Activated naive CD4-positive, alpha-beta T cell treated with anti-CD3 and anti-CD28 coated beads, Interleukin-2, amount 50 U/mL, for 72 hours (primary cell): Measurements from ENCODE around the gene CREBRF. TPM values are rescaled to one million over a fixed set of nuclear protein-coding genes. Genes with fewer than 3 reads are reported as not detected.

Experiments
- ATAC-seq, 2 donors: fragments of 150-1000 bp; cut with Tn5 transposase; 2 replicates each; pipeline ENCODE4 v1.10.0; 2021; ENCODE audit warnings: mild to moderate bottlenecking in 2 of 2, moderate library complexity in 2 of 2
- DNase-seq, 2 donors: peaks; one replicate each; pipeline ENCODE4 v3.0.0; 2021 to 2022; ENCODE audit warnings: low spot score in 2 of 2
- H3K27ac Mint-ChIP-seq, 2 donors: one replicate each; pipeline ENCODE4 v1.8.0; 2022; ENCODE audit warnings: mild to moderate bottlenecking in 2 of 2, mixed read lengths in 2 of 2
- H3K36me3 Mint-ChIP-seq, 2 donors: one replicate each; pipeline ENCODE4 v1.8.0; 2022; ENCODE audit warnings: mixed read lengths in 2 of 2
- H3K9me3 Mint-ChIP-seq, 2 donors: one replicate each; pipeline ENCODE4 v1.8.0; 2022; ENCODE audit warnings: mixed read lengths in 2 of 2
- total RNA-seq, 2 donors: library from RNA; stranded (reverse); gene quantifications; one replicate each; pipeline ENCODE4 v1.2.3, GENCODE V29; 2022

The CREBRF gene
- total RNA-seq, 2 donors from 2014 or later = 12.7 to 39.6 TPM

DNA sequence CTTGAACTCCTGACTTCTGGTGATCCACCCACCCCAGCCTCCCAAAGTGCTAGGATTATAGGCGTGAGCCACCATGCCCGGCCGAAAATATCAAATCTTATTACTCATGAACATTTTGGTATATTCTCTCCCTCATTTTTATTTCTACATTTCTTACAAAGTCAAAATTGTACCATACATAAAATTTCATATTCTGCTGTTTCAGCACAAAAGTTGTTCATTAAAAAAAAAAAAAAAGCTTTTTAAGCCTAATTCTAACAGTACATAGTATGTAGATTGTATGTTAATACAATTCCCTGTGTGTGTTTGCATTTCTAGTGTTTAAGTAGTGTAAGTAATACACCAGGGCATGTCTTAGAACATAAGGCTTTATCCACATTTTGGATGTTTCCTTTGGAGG is 103.1 kb downstream of the CREBRF start:
- DNase-seq (no peak), ATAC-seq (no peak)
- Mint-ChIP-seq H3K36me3 (peaks cover 0 to under 1% of the 10 kb centered on the region in 2 donors), H3K9me3 (no peaks in the 10 kb centered on the region), H3K27ac (no peak overlapping the region)

- ATAC-seq = no peak
- Mint-ChIP-seq H3K9me3 (no peaks in the 10 kb centered on the region), H3K36me3 (no peaks in the 10 kb centered on the region), H3K27ac (peak overlapping the region in 1 of 2 donors; percentile 33)
- DNase-seq = no peak
Measured at GRCh38 chr5:173161148-173161547, 105.0 kb downstream of the CREBRF start.

DNA sequence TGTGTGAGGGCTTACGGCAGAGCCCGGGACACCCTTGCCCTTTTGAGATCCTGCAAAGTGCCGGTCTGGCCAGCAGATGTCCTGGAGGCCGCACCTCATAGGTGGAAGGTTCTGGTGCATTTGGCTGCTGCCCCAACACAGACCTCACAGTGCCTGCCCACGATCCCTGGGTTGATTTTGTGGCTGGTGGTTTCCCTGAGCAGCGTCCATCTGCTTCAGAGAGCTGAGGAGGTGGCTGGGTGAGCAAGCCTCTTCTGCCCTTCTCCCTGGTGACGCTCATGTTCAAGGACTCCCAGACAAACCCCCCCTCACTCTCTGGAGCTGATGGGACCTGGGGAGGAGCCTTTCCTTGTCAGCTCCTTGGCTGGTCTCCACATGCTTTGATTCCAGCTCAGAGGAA is 107.1 kb downstream of the CREBRF start:
- DNase-seq (no peak), ATAC-seq (no peak)
- Mint-ChIP-seq H3K9me3 (no peaks in the 10 kb centered on the region), H3K27ac (no peak overlapping the region), H3K36me3 (no peaks in the 10 kb centered on the region)

GRCh38 chr5:173165177-173166016 is 109.2 kb downstream of the CREBRF start:
- ATAC-seq (no peak), DNase-seq (no peak)
- no peak overlapping the region for H3K27ac Mint-ChIP-seq
- H3K9me3 Mint-ChIP-seq = no peaks in the 10 kb centered on the region
- no peaks in the 10 kb centered on the region for H3K36me3 Mint-ChIP-seq

GRCh38 chr5:173172166-173172565 is 116.0 kb downstream of the CREBRF start:
- Mint-ChIP-seq H3K9me3 (no peaks in the 10 kb centered on the region), H3K36me3 (no peaks in the 10 kb centered on the region), H3K27ac (no peak overlapping the region)
- no peak for ATAC-seq
- DNase-seq = no peak

DNA sequence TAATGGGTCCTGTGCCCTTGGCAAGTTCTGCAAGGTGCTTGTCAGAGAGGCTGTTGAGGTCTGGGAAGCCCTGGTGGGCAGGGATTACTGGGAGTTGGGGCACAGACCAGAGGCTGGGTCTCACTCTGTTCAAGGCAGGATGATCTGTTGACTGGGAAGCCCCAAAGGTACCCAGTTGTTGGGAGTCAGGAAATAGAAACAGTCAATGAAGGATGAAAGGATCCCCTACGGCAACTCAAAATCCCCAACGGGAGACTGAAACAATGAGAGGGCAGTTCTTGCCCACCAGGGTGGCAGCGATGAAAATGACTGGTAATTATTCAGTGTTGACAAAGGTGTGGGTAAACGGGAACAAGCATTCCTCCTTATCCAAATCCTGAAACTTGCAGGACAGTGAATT is 119.4 kb downstream of the CREBRF start:
- no peak for DNase-seq
- peaks cover 0 to 5% of the 10 kb centered on the region in 2 donors for H3K9me3 Mint-ChIP-seq
- no peak for ATAC-seq
- H3K36me3 Mint-ChIP-seq = peaks cover 0 to 8% of the 10 kb centered on the region in 2 donors
- H3K27ac Mint-ChIP-seq = no peak overlapping the region

GRCh38 chr5:173178369-173178910 is 122.3 kb downstream of the CREBRF start:
- H3K27ac Mint-ChIP-seq = no peak overlapping the region
- no peak for ATAC-seq

DNA sequence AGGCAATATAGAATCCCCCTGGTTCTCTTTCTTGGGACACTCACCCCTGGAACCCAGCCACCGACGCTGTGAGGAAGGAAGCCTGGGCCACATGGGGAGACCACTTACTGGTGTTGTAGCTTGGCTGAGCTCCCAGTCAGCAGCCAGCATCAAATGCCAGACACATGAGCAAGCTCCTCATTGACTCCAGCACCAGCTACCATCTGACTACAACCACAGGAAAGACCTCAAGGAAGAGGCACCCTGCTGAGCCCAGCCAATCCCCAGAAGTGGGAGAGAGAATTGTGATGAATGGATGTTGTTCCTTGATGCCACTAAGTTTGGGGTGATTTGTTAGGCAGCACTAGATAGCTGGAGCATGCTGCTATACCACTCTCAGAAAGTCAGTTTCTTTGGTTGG is 124.2 kb downstream of the CREBRF start:
- Mint-ChIP-seq H3K9me3 (peaks cover 0 to 9% of the 10 kb centered on the region in 2 donors), H3K27ac (no peak overlapping the region), H3K36me3 (peaks cover 0 to 8% of the 10 kb centered on the region in 2 donors)
- ATAC-seq = no peak
- no peak for DNase-seq

More at GRCh38 chr5:173178369-173178910, 122.3 kb downstream of the CREBRF start:
- H3K36me3 Mint-ChIP-seq = peaks cover 0 to 8% of the 10 kb centered on the region in 2 donors
- DNase-seq = no peak
- H3K9me3 Mint-ChIP-seq = peaks cover 0 to 9% of the 10 kb centered on the region in 2 donors

- peak in 1 of 2 donors; percentile 75 for ATAC-seq
- Mint-ChIP-seq H3K36me3 (no peaks in the 10 kb centered on the region), H3K9me3 (no peaks in the 10 kb centered on the region), H3K27ac (no peak overlapping the region)
- no peak for DNase-seq
Measured at GRCh38 chr5:173187054-173187743, 131.0 kb downstream of the CREBRF start.

DNA sequence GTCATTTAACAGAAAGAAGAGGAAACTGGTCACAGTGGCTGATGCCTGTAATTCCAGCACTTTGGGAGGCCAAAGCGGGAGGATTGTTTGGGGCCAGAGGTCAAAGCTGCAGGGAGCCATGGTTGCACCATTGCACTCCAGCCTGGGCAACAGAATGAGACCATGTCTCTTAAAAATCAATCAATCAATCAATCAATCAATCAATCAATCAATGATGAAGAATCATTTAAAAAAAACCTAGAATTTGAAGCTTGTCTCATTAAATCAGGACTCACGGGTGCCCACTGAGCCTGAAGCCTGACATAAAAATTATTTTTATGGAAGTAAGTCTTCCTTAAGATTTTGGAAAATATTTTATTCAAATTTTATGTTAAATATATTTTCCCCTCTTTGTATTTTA is 132.1 kb downstream of the CREBRF start:
- no peak overlapping the region for H3K27ac Mint-ChIP-seq
- ATAC-seq = no peak

More for the DNA sequence above, 132.1 kb downstream of the CREBRF start:
- Mint-ChIP-seq H3K36me3 (no peaks in the 10 kb centered on the region), H3K9me3 (no peaks in the 10 kb centered on the region)
- DNase-seq = no peak

Other genes with a start within 250 kb of the CREBRF start
- gene ERGIC1, start 222.1 kb upstream of the CREBRF start, total RNA-seq = 10 to 100 TPM; 37.0 to 52.9 TPM
- gene RPL26L1, start 96.9 kb upstream of the CREBRF start, total RNA-seq = 10 to 100 TPM; 53.5 to 61.6 TPM
- gene ATP6V0E1, start 72.6 kb upstream of the CREBRF start, total RNA-seq = 10 to 100 TPM; 84.7 to 88.3 TPM
- 10 to 100 TPM; 19.1 to 31.4 TPM for gene BNIP1, start 88.2 kb downstream of the CREBRF start, total RNA-seq
- under 1 TPM in 1 of 2 donors, not detected in 1; 0.23 TPM for gene NKX2-5, start 178.9 kb downstream of the CREBRF start, total RNA-seq